Duodenal mucosa (tissue), 2 donors: ENCODE data around the gene SDK1.

ENCODE experiments used
- H3K27ac ChIP-seq: one replicate; pipeline ENCODE4 v1.7.0; 2013; ENCODE audit warnings: low read depth, low read length
- H3K27me3 ChIP-seq, 2 donors: one replicate each; pipeline ENCODE4 v1.7.0; 2013; ENCODE audit warnings: low read length in 2 of 2, control low read depth in 1 of 2; ENCODE audit not compliant: insufficient read depth in 2 of 2, control insufficient read depth in 1 of 2
- H3K36me3 ChIP-seq, 2 donors: one replicate each; pipeline ENCODE4 v1.7.0; 2013; ENCODE audit warnings: low read length in 2 of 2, control low read depth in 1 of 2; ENCODE audit not compliant: insufficient read depth in 2 of 2, control insufficient read depth in 1 of 2
- H3K4me1 ChIP-seq, 2 donors: one replicate each; pipeline ENCODE4 v1.7.0; 2013; ENCODE audit warnings: low read length in 2 of 2, control low read depth in 1 of 2; ENCODE audit not compliant: insufficient read depth in 2 of 2, control insufficient read depth in 1 of 2
- H3K4me3 ChIP-seq, 2 donors: one replicate each; pipeline ENCODE4 v1.7.0; 2013; ENCODE audit warnings: low read length in 2 of 2, low read depth in 1 of 2
- H3K9ac ChIP-seq, 2 donors: one replicate each; pipeline ENCODE4 v1.7.0; 2013; ENCODE audit warnings: low read length in 2 of 2, low read depth in 1 of 2
- H3K9me3 ChIP-seq, 2 donors: one replicate each; pipeline ENCODE4 v1.7.0; 2013; ENCODE audit warnings: low read length in 2 of 2, control low read depth in 1 of 2; ENCODE audit not compliant: control insufficient read depth in 1 of 2

The SDK1 gene

DNA sequence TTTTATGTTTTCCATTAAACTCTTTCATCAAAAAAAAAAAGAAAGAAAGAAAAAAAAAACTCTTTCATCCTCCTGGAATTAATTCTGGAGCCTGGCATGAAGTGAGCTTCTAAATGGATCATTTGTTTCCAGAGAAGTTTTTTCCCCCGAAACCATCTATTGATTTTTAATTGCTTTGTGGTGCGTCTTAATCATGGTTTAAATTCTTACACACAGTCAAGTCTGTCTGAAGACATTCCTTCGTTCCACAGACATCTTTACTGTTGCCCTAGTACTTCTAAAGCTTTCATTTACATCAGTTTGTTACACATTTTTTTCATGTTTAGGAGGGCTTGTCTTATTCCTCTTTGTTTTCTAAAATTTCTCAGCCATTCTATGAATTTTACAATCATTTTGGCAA is 887.6 kb downstream of the SDK1 start:
- Histone ChIP-seq H3K36me3 (no peaks in the 10 kb centered on the region), H3K4me3 (no peak overlapping the region), H3K4me1 (peaks cover 0 to 19% of the 10 kb centered on the region in 2 donors), H3K9ac (no peak overlapping the region), H3K27me3 (no peaks in the 10 kb centered on the region), H3K27ac (no peak overlapping the region), H3K9me3 (no peaks in the 10 kb centered on the region)

DNA sequence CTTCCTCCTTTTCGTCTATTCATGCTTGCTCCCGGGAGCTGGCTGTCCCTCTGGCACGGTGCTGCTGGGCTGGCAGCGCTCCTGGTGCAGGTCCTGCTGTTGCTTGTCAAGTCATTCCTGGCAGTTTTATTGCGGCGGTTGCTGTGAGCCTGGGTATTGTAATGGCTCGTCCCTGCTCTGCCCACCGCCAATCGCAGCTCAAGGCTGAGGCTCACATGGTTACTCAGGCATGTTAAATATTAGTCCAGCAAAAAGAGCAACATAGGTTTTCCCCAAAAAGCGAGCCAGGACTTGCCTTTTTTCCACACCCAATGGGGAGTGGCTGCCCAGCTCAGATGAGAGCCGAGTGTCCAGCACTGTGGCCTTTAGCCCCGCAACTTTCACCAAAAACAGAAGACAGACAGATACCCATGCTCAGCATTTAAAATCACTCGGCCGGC is 888.1 kb downstream of the SDK1 start:
- no peaks in the 10 kb centered on the region for H3K36me3 ChIP-seq
- H3K4me1 ChIP-seq, result peaks cover 0 to 19% of the 10 kb centered on the region in 2 donors
- H3K4me3 ChIP-seq, result no peak overlapping the region
- no peaks in the 10 kb centered on the region for H3K27me3 ChIP-seq
- H3K9ac ChIP-seq, result no peak overlapping the region
- no peaks in the 10 kb centered on the region for H3K9me3 ChIP-seq
- H3K27ac ChIP-seq, result no peak overlapping the region

DNA sequence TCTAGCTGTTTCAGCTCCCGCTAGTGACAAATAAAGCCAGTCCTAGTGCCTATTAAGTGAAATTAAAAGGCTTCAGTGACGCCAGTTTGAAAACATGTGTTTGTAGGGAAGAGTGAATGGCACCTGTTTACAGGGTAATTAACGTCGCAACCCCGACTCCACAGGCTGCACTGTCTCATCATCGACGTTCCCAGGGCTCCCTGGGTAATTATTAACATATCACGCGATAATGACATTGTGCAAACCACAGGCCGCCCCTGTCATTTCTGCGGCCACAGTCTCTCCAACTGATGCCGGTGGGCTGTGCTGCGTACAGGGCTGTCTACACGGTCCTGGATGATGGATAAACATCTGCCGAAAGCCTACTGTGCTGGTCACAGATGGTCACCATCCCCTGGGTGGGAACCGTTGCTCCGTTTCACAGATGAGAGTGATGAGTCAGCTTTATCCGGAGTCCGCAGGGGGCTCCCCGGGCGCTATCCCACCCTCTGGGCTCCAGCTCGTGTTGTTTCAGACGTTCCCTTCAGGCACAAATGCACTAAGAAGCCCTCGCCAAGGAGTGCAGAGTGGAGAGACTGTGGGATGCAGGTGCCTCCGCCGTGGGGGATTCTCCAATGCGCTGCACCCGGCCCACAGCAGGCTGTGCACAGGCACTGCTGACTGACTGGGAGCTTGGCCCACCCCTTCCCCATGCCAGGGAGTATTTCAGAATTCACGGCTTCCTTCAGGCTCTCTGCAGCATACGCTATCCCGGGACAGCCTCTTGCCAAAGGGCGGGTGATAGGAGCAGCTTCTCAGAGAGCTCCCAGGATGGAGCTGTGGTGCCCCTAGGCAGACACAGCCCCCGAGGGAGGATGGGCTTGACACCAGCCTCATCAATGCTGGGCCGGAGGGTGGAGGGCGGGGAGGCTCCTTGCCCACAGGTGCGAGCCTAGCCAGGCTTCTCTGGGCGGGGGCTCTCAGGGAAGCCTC is 889.2 kb downstream of the SDK1 start:
- H3K27ac ChIP-seq, result no peak overlapping the region
- no peaks in the 10 kb centered on the region for H3K36me3 ChIP-seq
- no peaks in the 10 kb centered on the region for H3K27me3 ChIP-seq
- no peak overlapping the region for H3K9ac ChIP-seq
- peaks cover 0 to 19% of the 10 kb centered on the region in 2 donors for H3K4me1 ChIP-seq
- H3K4me3 ChIP-seq, result no peak overlapping the region
- H3K9me3 ChIP-seq, result no peaks in the 10 kb centered on the region

DNA sequence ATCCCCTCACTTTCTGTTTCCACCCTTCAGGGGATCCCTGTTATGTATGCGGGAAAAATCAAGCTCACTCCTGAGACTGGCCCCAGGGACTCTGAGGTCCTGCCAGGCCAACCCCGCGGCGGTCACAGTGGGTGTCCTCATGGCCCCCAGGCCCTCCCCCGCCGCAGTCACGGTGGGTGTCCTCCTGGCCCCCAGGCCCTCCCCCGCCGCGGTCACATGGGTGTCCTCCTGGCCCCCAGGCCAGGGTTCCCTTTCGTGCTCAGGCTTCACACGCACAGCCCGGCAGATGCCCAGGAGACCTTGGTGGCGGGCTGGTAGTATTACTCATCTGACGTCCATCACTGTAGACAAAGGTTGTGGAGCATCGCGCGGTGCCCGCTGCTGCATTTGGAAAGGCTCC is 890.0 kb downstream of the SDK1 start:
- no peak overlapping the region for H3K4me3 ChIP-seq
- H3K4me1 ChIP-seq, result peaks cover 0 to 17% of the 10 kb centered on the region in 2 donors
- no peaks in the 10 kb centered on the region for H3K9me3 ChIP-seq
- H3K27ac ChIP-seq, result no peak overlapping the region
- no peaks in the 10 kb centered on the region for H3K27me3 ChIP-seq
- no peak overlapping the region for H3K9ac ChIP-seq
- no peaks in the 10 kb centered on the region for H3K36me3 ChIP-seq

DNA sequence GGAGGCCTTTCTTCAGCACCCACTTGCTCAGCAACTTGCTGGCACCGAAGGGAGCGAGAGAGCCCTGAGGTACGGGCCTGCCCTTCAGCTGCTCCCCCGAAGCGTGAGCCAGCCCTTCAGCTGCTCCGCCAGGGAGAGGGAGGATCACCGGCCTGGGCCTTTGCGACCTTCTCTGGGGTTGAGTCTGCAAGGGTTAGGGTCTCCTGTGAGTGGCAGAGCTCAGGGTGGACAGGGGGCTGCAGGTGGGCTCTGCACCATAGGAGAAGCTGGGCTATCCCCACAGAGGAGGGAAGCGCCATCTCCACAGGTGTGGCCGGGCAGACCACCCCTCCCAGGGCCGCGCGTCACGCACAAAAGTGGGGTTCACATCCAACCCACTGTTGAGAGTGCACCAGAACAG is 890.5 kb downstream of the SDK1 start:
- H3K4me1 ChIP-seq, result peaks cover 0 to 16% of the 10 kb centered on the region in 2 donors
- H3K27me3 ChIP-seq, result no peaks in the 10 kb centered on the region
- H3K9ac ChIP-seq, result no peak overlapping the region
- no peak overlapping the region for H3K27ac ChIP-seq
- no peaks in the 10 kb centered on the region for H3K9me3 ChIP-seq
- H3K4me3 ChIP-seq, result no peak overlapping the region
- no peaks in the 10 kb centered on the region for H3K36me3 ChIP-seq

DNA sequence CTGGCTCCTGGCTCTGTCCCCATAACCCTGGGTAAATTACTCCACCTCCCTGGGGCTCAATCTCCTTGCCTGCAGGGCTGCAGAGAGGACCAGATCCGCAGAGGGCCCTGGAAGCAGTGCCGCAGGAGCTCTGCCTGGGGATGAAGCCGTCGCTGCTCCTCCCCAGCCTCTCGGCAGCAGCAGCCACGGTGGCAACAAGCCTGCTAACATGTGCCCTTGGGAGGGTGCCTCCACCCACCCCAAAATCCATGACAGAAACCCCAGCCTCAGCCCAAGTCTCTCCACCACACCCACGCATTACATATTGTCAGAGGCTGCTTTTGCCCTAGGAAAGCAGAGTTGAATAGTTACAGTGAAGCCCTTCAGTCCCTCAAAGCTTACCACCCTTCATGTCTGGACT is 894.6 kb downstream of the SDK1 start:
- H3K4me1 ChIP-seq, result no peaks in the 10 kb centered on the region
- H3K27me3 ChIP-seq, result no peaks in the 10 kb centered on the region
- no peak overlapping the region for H3K27ac ChIP-seq
- no peak overlapping the region for H3K4me3 ChIP-seq
- H3K36me3 ChIP-seq, result no peaks in the 10 kb centered on the region
- H3K9ac ChIP-seq, result no peak overlapping the region
- no peaks in the 10 kb centered on the region for H3K9me3 ChIP-seq

DNA sequence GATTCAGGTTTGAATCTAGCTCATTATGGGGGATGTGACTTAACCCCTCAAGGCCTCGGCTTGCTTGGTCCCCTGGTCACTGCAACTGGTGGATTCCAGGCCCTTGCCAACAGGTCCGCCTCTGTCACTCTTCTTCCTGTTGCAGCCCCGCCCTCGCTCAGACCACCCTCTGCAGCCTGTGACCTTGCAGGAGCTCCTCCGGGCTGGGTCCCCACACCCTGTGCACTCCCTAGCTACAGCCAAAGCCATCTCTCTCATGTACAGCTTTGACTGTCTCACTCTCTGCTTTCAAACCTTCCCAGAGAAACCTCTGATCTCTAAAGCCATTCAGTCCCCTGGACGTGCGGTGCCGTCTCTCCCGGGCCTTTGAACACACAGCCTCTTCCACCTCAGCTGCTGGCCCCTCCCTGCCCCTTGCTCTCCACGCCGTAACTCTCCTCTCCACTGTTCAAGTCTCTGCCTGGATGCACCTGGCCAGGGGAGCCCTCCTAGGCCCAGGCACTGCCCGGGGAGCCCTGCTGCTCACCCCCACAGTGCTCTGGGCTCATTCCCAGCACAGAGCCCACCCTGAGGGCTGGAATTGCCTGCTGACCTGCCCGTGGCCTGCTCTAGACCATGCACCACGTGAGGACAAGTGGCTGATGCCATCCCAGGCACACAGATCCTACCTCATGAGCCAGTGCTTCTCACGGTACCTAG is 895.2 kb downstream of the SDK1 start:
- Histone ChIP-seq H3K9ac (no peak overlapping the region), H3K27ac (no peak overlapping the region)

DNA sequence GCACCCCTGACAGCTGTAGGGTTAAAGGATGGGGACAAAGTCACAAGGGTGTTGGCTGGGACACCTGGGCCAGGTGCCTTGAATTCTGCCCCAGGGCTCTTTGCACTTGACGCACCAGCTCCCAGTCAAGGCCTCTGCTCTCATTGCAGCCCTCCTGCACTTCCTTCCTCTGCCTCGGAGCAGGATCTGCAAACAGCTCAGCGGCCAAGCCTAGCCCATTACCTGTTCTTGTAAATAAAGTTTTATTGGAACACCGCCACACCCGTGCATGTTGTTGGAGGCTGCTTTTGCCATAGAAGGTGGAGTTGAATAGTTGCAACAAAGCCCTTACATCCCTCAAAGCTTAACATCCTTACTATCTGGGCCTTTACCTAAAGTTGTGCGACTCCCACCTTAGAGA is 897.2 kb downstream of the SDK1 start:
- no peak overlapping the region for H3K9ac ChIP-seq
- no peak overlapping the region for H3K27ac ChIP-seq
- no peak overlapping the region for H3K4me3 ChIP-seq
- H3K9me3 ChIP-seq, result no peaks in the 10 kb centered on the region
- no peaks in the 10 kb centered on the region for H3K36me3 ChIP-seq
- H3K27me3 ChIP-seq, result no peaks in the 10 kb centered on the region
- no peaks in the 10 kb centered on the region for H3K4me1 ChIP-seq

More for the DNA sequence above, 895.2 kb downstream of the SDK1 start:
- Histone ChIP-seq H3K9me3 (no peaks in the 10 kb centered on the region), H3K36me3 (no peaks in the 10 kb centered on the region), H3K27me3 (no peaks in the 10 kb centered on the region), H3K4me1 (no peaks in the 10 kb centered on the region), H3K4me3 (no peak overlapping the region)

DNA sequence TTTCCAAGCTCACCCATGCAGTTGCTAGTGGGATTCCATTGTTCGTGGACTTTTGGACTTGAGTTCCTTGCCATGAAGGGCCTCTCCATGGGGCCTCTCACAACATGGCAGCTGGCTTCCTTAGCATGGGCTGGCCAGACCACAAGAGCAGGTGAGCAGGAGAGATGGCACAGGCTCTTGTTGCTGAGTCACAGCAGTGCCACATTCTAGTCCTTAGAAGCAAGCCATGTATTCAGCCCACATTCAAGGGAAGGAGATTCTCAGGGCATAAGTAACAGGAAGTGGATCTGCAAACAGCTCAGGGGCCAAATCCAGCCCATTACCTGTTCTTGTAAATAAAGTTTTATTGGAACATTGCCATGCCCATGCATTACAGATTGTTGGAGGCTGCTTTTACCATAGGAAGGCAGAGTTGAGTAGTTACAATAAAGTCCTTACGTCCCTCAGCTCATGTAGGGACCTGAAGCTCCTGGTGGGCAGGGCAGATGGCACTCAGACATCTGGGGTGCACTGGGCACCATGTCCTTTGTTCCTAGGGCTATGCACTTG is 899.6 kb downstream of the SDK1 start:
- H3K27ac ChIP-seq, result no peak overlapping the region
- H3K36me3 ChIP-seq, result no peaks in the 10 kb centered on the region
- no peak overlapping the region for H3K9ac ChIP-seq
- H3K4me1 ChIP-seq, result no peaks in the 10 kb centered on the region
- no peak overlapping the region for H3K4me3 ChIP-seq
- H3K27me3 ChIP-seq, result no peaks in the 10 kb centered on the region
- no peaks in the 10 kb centered on the region for H3K9me3 ChIP-seq

DNA sequence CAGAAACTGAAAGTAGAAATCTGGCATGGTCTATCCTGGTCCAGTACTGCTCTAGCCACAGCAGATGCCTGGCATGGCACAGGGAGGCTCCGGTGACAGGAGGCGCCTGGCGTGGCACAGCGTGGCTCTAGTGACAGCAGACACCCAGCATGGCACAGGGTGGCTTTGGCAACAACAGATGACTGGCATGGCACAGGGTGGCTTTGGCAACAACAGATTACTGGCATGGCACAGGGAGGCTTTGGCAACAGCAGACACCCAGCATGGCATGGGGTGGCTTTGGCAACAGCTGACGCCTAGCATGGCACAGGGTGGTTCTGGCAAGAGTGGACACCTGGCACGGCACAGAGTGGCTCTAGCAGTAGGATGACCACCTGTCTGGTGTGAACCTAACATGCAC is 900.5 kb downstream of the SDK1 start:
- H3K27ac ChIP-seq, result no peak overlapping the region
- H3K27me3 ChIP-seq, result no peaks in the 10 kb centered on the region
- no peak overlapping the region for H3K4me3 ChIP-seq
- no peaks in the 10 kb centered on the region for H3K9me3 ChIP-seq
- H3K9ac ChIP-seq, result no peak overlapping the region
- H3K36me3 ChIP-seq, result no peaks in the 10 kb centered on the region
- no peaks in the 10 kb centered on the region for H3K4me1 ChIP-seq
